Panc1 (cell line): ENCODE data around the gene PACC1. TPM values are rescaled to one million over a fixed set of nuclear protein-coding genes. Genes with fewer than 3 reads are reported as not detected.

Experiments used
- ATAC-seq: fragments of 200-7000 bp; cut with Tn5 transposase; 2 replicates; pipeline ENCODE4 v1.9.1; 2020; ENCODE audit warnings: mild to moderate bottlenecking, moderate library complexity
- BruUV-seq: library from RNA; stranded (reverse); fragments of 400-500 nt; replicated peaks from 2 replicates; lab custom pipeline; 2021; lab: Mats Ljungman, UMichigan
- CTCF ChIA-PET: fragments of 300-600 bp; sonication (Branson Sonifier 250); formaldehyde crosslinking; loops from one replicate; lab custom pipeline; 2022; ENCODE audit warnings: antibody characterized with exemption; lab: Charles Lee
- POLR2A ChIA-PET: fragments of 300-600 bp; sonication (Branson Sonifier 250); formaldehyde crosslinking; loops from one replicate; lab custom pipeline; 2022; ENCODE audit warnings: antibody characterized with exemption; lab: Charles Lee
- DNase-seq: peaks from one replicate; pipeline ENCODE4 v3.0.0-alpha.2; 2010; ENCODE audit warnings: low read depth, low spot score
- H3K27ac ChIP-seq: 2 replicates; pipeline ENCODE4 v1.5.1; 2011; ENCODE audit warnings: mild to moderate bottlenecking, low read length, inconsistent platforms
- H3K27me3 ChIP-seq: fragments of 200-500 bp; sonication (Bioruptor generic); 2 replicates; pipeline ENCODE4 v1.6.0; 2014; ENCODE audit warnings: low read length, inconsistent platforms; ENCODE audit not compliant: control insufficient read depth, insufficient read depth
- H3K36me3 ChIP-seq: fragments of 200-500 bp; sonication (Bioruptor generic); 2 replicates; pipeline ENCODE4 v1.5.1; 2014; ENCODE audit warnings: inconsistent platforms, mild to moderate bottlenecking, low read length, moderate library complexity; ENCODE audit not compliant: control insufficient read depth, insufficient read depth
- H3K4me1 ChIP-seq: 2 replicates; pipeline ENCODE4 v1.5.1; 2011; ENCODE audit warnings: inconsistent platforms, mild to moderate bottlenecking, low read length, moderate library complexity; ENCODE audit not compliant: control insufficient read depth, insufficient read depth
- H3K4me3 ChIP-seq, 2 experiments: 2 replicates each; pipeline ENCODE4 v1.5.1; 2011 to 2012; ENCODE audit warnings: low read depth in 2 of 2, low read length in 2 of 2, mild to moderate bottlenecking in 2 of 2, inconsistent platforms in 1 of 2, moderate library complexity in 1 of 2
- H3K9me3 ChIP-seq: fragments of 200-500 bp; sonication (Bioruptor generic); 2 replicates; pipeline ENCODE4 v1.5.1; 2014; ENCODE audit warnings: low read depth, mild to moderate bottlenecking, inconsistent platforms, low read length, moderate library complexity; ENCODE audit not compliant: control insufficient read depth, insufficient read depth
- POLR2AphosphoS5 ChIP-seq: IDR thresholded peaks from 2 replicates; pipeline ENCODE4 v1.6.1; 2012; ENCODE audit warnings: mild to moderate bottlenecking, low read depth, low read length, moderate library complexity
- SIN3A ChIP-seq: IDR thresholded peaks from 2 replicates; pipeline ENCODE4 v1.6.1; 2012; ENCODE audit warnings: low read depth, mild to moderate bottlenecking, low read length, moderate library complexity, borderline replicate concordance; ENCODE audit not compliant: insufficient read depth
- TCF7L2 ChIP-seq: IDR thresholded peaks from 2 replicates; pipeline ENCODE4 v1.6.1; 2011; ENCODE audit warnings: mild to moderate bottlenecking, low read depth, low read length, inconsistent platforms
- in situ Hi-C: cut with HindIII; loops from 2 replicates; pipeline ENCODE4 v1.10.0; 2016; ENCODE audit warnings: low sequenced_read_pairs, low pct_unique_long_range_greater_than_20kb
- intact Hi-C: fragments of 100-400 bp; cut with micrococcal nuclease; formaldehyde crosslinking; loops from one replicate; pipeline ENCODE4 v1.10.0; 2022; ENCODE audit not compliant: unreplicated experiment
- total RNA-seq: library from RNA; stranded (reverse); gene quantifications from one replicate; pipeline ENCODE4 v1.2.1, GENCODE V29; 2021; ENCODE audit not compliant: unreplicated experiment
- TF ChIP-seq, protein P1 (sequence below), 2 experiments: IDR thresholded peaks; 2 replicates each; pipeline ENCODE4 v1.6.1; 2011 to 2012; ENCODE audit warnings: low read depth in 2 of 2, control low read depth in 1 of 2, low read length in 1 of 2, mild to moderate bottlenecking in 1 of 2, moderate library complexity in 1 of 2; ENCODE audit not compliant: insufficient read depth in 1 of 2
- TF ChIP-seq, protein P2 (sequence below): fragments of 450-650 bp; IDR thresholded peaks from 2 replicates; pipeline ENCODE4 v1.5.1; 2017; ENCODE audit warnings: mild to moderate bottlenecking

The PACC1 gene
- total RNA-seq, 1 experiment from 2014 or later: 11.5 TPM

DNA sequence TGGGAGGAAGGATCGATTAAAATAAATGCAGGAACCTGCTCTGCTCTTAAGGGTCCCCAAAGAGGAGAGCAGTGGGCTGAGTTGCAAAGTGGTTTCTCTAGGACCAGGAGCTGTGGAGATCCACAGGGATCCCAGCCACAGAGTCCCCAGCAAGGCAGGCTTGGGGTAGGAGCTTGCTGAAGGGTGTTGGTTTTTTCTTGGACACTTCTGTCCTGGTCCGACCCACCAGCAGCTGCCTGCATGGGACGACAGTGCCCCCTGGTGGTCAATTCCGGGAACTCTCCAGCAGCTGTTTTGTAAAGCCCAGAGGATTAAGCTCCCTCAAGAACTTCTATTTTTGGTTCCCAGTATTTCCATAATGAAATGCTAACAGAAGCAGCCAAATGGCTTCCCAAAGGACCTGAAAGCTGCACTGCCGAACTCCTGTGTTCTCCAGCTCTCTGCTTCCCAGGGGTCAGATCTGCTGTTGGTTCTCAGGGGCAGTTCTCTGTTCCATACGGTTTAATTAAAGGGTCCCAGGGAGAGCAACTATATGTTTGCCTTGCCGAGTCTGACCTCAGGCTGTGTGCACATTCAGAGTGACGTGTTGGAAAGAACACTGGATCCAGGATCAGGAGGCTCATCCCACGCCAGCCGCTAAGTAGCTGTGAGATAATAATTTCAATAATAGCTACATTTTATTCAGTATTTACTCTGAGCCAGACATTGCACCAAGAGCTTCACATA lies 41.3 kb upstream of the PACC1 start:
- BruUV-seq: no TSS peak
- Histone ChIP-seq H3K4me3 (no peak overlapping the region), H3K9me3 (no peaks in the 10 kb centered on the region), H3K36me3 (no peaks in the 10 kb centered on the region), H3K27me3 (no peaks in the 10 kb centered on the region), H3K4me1 (no peaks in the 10 kb centered on the region), H3K27ac (no peak overlapping the region)
- peak; percentile 90 for ATAC-seq
- ChIA-PET CTCF (interaction anchor here (0.5 to 2.8 kb wide), 19 partner anchors 9 to 775 kb away, joined by 3 to 16 read pairs (median 6); partner anchors contain the start of gene DTL), POLR2A (interaction anchor here (0.6 kb wide), 1 partner anchor 19 kb away, joined by 3 read pairs; no protein-coding TSS in a partner anchor)
- in situ Hi-C loops: no loop called here
- TF ChIP-seq, protein P1, sequence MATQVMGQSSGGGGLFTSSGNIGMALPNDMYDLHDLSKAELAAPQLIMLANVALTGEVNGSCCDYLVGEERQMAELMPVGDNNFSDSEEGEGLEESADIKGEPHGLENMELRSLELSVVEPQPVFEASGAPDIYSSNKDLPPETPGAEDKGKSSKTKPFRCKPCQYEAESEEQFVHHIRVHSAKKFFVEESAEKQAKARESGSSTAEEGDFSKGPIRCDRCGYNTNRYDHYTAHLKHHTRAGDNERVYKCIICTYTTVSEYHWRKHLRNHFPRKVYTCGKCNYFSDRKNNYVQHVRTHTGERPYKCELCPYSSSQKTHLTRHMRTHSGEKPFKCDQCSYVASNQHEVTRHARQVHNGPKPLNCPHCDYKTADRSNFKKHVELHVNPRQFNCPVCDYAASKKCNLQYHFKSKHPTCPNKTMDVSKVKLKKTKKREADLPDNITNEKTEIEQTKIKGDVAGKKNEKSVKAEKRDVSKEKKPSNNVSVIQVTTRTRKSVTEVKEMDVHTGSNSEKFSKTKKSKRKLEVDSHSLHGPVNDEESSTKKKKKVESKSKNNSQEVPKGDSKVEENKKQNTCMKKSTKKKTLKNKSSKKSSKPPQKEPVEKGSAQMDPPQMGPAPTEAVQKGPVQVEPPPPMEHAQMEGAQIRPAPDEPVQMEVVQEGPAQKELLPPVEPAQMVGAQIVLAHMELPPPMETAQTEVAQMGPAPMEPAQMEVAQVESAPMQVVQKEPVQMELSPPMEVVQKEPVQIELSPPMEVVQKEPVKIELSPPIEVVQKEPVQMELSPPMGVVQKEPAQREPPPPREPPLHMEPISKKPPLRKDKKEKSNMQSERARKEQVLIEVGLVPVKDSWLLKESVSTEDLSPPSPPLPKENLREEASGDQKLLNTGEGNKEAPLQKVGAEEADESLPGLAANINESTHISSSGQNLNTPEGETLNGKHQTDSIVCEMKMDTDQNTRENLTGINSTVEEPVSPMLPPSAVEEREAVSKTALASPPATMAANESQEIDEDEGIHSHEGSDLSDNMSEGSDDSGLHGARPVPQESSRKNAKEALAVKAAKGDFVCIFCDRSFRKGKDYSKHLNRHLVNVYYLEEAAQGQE (IDR thresholded peaks at IDR 0.05; ENCODE audit: insufficient read depth in 1 of 2, low read depth in 2 of 2, low read length in 1 of 2): no peak
- TF ChIP-seq, protein P2, sequence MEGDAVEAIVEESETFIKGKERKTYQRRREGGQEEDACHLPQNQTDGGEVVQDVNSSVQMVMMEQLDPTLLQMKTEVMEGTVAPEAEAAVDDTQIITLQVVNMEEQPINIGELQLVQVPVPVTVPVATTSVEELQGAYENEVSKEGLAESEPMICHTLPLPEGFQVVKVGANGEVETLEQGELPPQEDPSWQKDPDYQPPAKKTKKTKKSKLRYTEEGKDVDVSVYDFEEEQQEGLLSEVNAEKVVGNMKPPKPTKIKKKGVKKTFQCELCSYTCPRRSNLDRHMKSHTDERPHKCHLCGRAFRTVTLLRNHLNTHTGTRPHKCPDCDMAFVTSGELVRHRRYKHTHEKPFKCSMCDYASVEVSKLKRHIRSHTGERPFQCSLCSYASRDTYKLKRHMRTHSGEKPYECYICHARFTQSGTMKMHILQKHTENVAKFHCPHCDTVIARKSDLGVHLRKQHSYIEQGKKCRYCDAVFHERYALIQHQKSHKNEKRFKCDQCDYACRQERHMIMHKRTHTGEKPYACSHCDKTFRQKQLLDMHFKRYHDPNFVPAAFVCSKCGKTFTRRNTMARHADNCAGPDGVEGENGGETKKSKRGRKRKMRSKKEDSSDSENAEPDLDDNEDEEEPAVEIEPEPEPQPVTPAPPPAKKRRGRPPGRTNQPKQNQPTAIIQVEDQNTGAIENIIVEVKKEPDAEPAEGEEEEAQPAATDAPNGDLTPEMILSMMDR: peak; percentile 98
- no peak for TF ChIP-seq POLR2AphosphoS5
- TF ChIP-seq TCF7L2: no peak
- no peak for TF ChIP-seq SIN3A
- intact Hi-C loops: loop anchor here (5.0 to 10.0 kb wide), 4 partner anchors 71 to 771 kb away; no protein-coding TSS in a partner anchor
- peak; percentile 59 for DNase-seq

DNA sequence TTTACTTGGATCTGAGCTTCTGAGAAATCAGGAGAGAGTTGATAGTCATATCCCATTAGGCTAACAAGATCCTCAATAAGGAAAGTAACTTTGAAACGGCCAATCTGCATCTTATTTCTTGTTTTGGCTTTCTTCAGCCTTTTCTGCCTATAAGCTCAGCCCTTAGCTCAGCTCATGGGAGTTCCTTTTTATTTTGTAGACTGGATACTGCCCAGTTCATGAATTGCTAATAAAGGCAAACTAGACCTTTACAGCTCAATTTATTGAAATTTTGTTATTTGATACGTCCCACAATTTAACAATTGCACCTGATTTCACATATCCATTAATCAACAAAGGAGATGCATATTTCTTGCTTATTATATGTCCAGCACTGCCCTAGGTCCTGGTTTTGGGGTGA lies 40.7 kb upstream of the PACC1 start:
- in situ Hi-C loops: no loop called here
- intact Hi-C loops: loop anchor here (5.0 to 10.0 kb wide), 4 partner anchors 71 to 771 kb away; no protein-coding TSS in a partner anchor
- DNase-seq: no peak
- Histone ChIP-seq H3K4me1 (no peaks in the 10 kb centered on the region), H3K9me3 (no peaks in the 10 kb centered on the region), H3K27me3 (no peaks in the 10 kb centered on the region), H3K4me3 (no peak overlapping the region), H3K27ac (no peak overlapping the region), H3K36me3 (no peaks in the 10 kb centered on the region)
- no peak for ATAC-seq
- no TSS peak for BruUV-seq
- TF ChIP-seq SIN3A (no peak), POLR2AphosphoS5 (no peak), TCF7L2 (no peak)
- TF ChIP-seq, protein P2: no peak
- TF ChIP-seq, protein P1 (IDR thresholded peaks at IDR 0.05; ENCODE audit: insufficient read depth in 1 of 2, low read depth in 2 of 2, low read length in 1 of 2): no peak
- ChIA-PET POLR2A (no interaction called here), CTCF (interaction anchor here (0.6 to 2.8 kb wide), 13 partner anchors 9 to 775 kb away, joined by 3 to 16 read pairs (median 6); partner anchors contain the start of gene DTL)
